ENCODE data around the gene PARK7. TPM values are rescaled to one million over a fixed set of nuclear protein-coding genes. Genes with fewer than 3 reads are reported as not detected.

PARK7 gene
- total RNA-seq, 1 experiment from 2014 or later = 448 TPM

DNA sequence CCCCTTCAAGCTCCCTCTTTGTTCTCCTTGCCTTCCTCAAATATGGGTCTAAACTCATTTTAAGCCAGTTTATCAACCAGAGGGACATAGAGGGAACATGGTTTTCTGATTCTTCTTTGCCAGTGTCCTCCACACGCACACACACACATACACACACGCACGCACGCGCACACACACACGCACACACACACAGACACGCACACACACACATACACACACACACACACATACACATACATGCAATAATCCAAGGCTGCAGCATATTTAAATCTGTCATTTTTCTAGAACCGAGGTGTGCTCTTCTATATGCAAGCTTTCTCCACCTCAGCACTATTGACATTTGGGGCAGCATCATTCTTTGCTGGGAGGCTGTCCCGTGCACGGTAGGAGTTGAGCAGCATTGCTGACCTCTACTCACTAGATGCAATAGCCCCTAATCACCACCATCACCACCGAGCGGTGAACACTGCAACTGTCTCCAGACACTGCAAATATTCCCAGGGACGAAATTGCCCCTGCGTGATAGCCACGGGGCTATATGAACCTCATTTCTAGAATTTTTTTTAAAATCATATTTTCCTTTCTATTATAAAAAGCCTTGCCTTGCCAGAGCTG lies 28.9 kb upstream of the PARK7 start:
- BruUV-seq (replicated peaks) = no TSS peak
- H3K4me3 ChIP-seq (ENCODE audit: low read depth in 2 of 2, low read length in 2 of 2) = no peak overlapping the region
- no peaks in the 10 kb centered on the region for H3K36me3 ChIP-seq (ENCODE audit: control insufficient read depth, insufficient read depth, low read length)
- no peak for ATAC-seq
- no peaks in the 10 kb centered on the region; the same call in 1 of the 2 replicates for H3K27me3 ChIP-seq (ENCODE audit: control insufficient read depth, insufficient read depth, low read length)
- no peak overlapping the region for H3K27ac ChIP-seq (ENCODE audit: low read length)
- ChIA-PET CTCF (no interaction called here), POLR2A (no interaction called here)
- H3K4me1 ChIP-seq (ENCODE audit: control insufficient read depth, insufficient read depth, low read length) = no peaks in the 10 kb centered on the region
- DNase-seq (ENCODE audit: low read depth, low spot score) = no peak
- TF ChIP-seq TCF7L2 (IDR thresholded peaks at IDR 0.05; ENCODE audit: low read depth, low read length) = no peak
- TF ChIP-seq, protein P1, sequence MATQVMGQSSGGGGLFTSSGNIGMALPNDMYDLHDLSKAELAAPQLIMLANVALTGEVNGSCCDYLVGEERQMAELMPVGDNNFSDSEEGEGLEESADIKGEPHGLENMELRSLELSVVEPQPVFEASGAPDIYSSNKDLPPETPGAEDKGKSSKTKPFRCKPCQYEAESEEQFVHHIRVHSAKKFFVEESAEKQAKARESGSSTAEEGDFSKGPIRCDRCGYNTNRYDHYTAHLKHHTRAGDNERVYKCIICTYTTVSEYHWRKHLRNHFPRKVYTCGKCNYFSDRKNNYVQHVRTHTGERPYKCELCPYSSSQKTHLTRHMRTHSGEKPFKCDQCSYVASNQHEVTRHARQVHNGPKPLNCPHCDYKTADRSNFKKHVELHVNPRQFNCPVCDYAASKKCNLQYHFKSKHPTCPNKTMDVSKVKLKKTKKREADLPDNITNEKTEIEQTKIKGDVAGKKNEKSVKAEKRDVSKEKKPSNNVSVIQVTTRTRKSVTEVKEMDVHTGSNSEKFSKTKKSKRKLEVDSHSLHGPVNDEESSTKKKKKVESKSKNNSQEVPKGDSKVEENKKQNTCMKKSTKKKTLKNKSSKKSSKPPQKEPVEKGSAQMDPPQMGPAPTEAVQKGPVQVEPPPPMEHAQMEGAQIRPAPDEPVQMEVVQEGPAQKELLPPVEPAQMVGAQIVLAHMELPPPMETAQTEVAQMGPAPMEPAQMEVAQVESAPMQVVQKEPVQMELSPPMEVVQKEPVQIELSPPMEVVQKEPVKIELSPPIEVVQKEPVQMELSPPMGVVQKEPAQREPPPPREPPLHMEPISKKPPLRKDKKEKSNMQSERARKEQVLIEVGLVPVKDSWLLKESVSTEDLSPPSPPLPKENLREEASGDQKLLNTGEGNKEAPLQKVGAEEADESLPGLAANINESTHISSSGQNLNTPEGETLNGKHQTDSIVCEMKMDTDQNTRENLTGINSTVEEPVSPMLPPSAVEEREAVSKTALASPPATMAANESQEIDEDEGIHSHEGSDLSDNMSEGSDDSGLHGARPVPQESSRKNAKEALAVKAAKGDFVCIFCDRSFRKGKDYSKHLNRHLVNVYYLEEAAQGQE (IDR thresholded peaks at IDR 0.05; ENCODE audit: insufficient read depth in 1 of 2, low read depth in 2 of 2, low read length in 1 of 2) = no peak
- no peak for TF ChIP-seq SIN3A (IDR thresholded peaks at IDR 0.05; ENCODE audit: borderline replicate concordance, insufficient read depth, low read depth, low read length)
- no peak for TF ChIP-seq POLR2AphosphoS5 (IDR thresholded peaks at IDR 0.05; ENCODE audit: low read depth, low read length)
- TF ChIP-seq, protein P2, sequence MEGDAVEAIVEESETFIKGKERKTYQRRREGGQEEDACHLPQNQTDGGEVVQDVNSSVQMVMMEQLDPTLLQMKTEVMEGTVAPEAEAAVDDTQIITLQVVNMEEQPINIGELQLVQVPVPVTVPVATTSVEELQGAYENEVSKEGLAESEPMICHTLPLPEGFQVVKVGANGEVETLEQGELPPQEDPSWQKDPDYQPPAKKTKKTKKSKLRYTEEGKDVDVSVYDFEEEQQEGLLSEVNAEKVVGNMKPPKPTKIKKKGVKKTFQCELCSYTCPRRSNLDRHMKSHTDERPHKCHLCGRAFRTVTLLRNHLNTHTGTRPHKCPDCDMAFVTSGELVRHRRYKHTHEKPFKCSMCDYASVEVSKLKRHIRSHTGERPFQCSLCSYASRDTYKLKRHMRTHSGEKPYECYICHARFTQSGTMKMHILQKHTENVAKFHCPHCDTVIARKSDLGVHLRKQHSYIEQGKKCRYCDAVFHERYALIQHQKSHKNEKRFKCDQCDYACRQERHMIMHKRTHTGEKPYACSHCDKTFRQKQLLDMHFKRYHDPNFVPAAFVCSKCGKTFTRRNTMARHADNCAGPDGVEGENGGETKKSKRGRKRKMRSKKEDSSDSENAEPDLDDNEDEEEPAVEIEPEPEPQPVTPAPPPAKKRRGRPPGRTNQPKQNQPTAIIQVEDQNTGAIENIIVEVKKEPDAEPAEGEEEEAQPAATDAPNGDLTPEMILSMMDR (IDR thresholded peaks at IDR 0.05) = no peak
- intact Hi-C loops (cut with micrococcal nuclease; ENCODE audit: unreplicated experiment) (no loop called here), in situ Hi-C loops (cut with HindIII; ENCODE audit: low pct_unique_long_range_greater_than_20kb, low sequenced_read_pairs) (no loop called here)
- H3K9me3 ChIP-seq (ENCODE audit: control insufficient read depth, insufficient read depth, low read depth, low read length) = no peaks in the 10 kb centered on the region

GRCh38 chr1:7938070-7938469 lies 23.4 kb upstream of the PARK7 start:
- CTCF ChIA-PET = interaction anchor here (0.6 kb wide), 1 partner anchor 10 kb away, joined by 3 read pairs; no protein-coding TSS in a partner anchor
- no TSS peak for BruUV-seq (replicated peaks)

More at GRCh38 chr1:7938070-7938469, 23.4 kb upstream of the PARK7 start:
- Histone ChIP-seq H3K9me3 (ENCODE audit: control insufficient read depth, insufficient read depth, low read depth, low read length) (no peaks in the 10 kb centered on the region), H3K4me3 (ENCODE audit: low read depth in 2 of 2, low read length in 2 of 2) (no peak overlapping the region), H3K27ac (ENCODE audit: low read length) (no peak overlapping the region), H3K4me1 (ENCODE audit: control insufficient read depth, insufficient read depth, low read length) (0 out of 2 replicates have a peak, but pooled peaks cover 3% of the 10 kb centered on the region), H3K27me3 (ENCODE audit: control insufficient read depth, insufficient read depth, low read length) (peaks cover 5% of the 10 kb centered on the region), H3K36me3 (ENCODE audit: control insufficient read depth, insufficient read depth, low read length) (no peaks in the 10 kb centered on the region)
- in situ Hi-C loops (cut with HindIII; ENCODE audit: low pct_unique_long_range_greater_than_20kb, low sequenced_read_pairs) (no loop called here), intact Hi-C loops (cut with micrococcal nuclease; ENCODE audit: unreplicated experiment) (no loop called here)
- TF ChIP-seq TCF7L2 (IDR thresholded peaks at IDR 0.05; ENCODE audit: low read depth, low read length) (no peak), SIN3A (IDR thresholded peaks at IDR 0.05; ENCODE audit: borderline replicate concordance, insufficient read depth, low read depth, low read length) (no peak), POLR2AphosphoS5 (IDR thresholded peaks at IDR 0.05; ENCODE audit: low read depth, low read length) (no peak)
- TF ChIP-seq, protein P2 (IDR thresholded peaks at IDR 0.05) = no peak
- TF ChIP-seq, protein P1 (IDR thresholded peaks at IDR 0.05; ENCODE audit: insufficient read depth in 1 of 2, low read depth in 2 of 2, low read length in 1 of 2) = no peak
- DNase-seq (ENCODE audit: low read depth, low spot score) (no peak), ATAC-seq (no peak)
- POLR2A ChIA-PET = interaction anchor here (0.6 kb wide), 1 partner anchor 25 kb away, joined by 4 read pairs; no protein-coding TSS in a partner anchor

All from Panc1 (cell line).